ENCODE results near the gene E2F1. TPM values are rescaled to one million over a fixed set of nuclear protein-coding genes. Genes with fewer than 3 reads are reported as not detected.

Gene E2F1
- total and polyA plus RNA-seq, 2 of the 4 experiments (the other 2 are of a cell fraction), result 10.9 to 14.0 TPM

GRCh38 chr20:33724439-33725094 lies 38.4 kb upstream of the E2F1 start:
- in situ Hi-C loops (cut with MboI; ENCODE audit: low sequenced_read_pairs) (no loop called here), dilution Hi-C loops (cut with HindIII; ENCODE audit: low sequenced_read_pairs, unreplicated experiment) (no loop called here), intact Hi-C loops (cut with micrococcal nuclease) (no loop called here)
- no peak overlapping the region for H3K4me3 ChIP-seq (ENCODE audit: insufficient read depth, low read depth, low read length)
- no peak overlapping the region for H2AFZ ChIP-seq (replicated peaks; ENCODE audit: low read length, poor library complexity)
- TF ChIP-seq MAZ (IDR thresholded peaks at IDR 0.05; ENCODE audit: borderline replicate concordance, low read depth, low read length), result no peak
- no peak for TF ChIP-seq CTCF (conservative IDR thresholded peaks at IDR 0.05; ENCODE audit: low read depth, low read length)
- no peak for TF ChIP-seq POLR2A (IDR thresholded peaks at IDR 0.05; ENCODE audit: low read depth, low read length)
- no peak for TF ChIP-seq SMC3 (IDR thresholded peaks at IDR 0.05; ENCODE audit: low read depth, low read length)
- TF ChIP-seq CHD1 (IDR thresholded peaks at IDR 0.05; ENCODE audit: low read depth, low read length), result no peak
- TF ChIP-seq MXI1 (IDR thresholded peaks at IDR 0.05; ENCODE audit: borderline replicate concordance, low read depth, low read length), result no peak
- no peak for TF ChIP-seq ELK1 (IDR thresholded peaks at IDR 0.05; ENCODE audit: borderline replicate concordance, low read depth, low read length)
- no CpG with 5 or more reads among the region's 14 CpGs for WGBS, 2 experiments (ENCODE audit: extremely low coverage in 2 of 2, insufficient read length in 1 of 2)
- no peak overlapping the region for H3K9ac ChIP-seq (ENCODE audit: low read depth, low read length)
- H3K23ac ChIP-seq (ENCODE audit: low read depth, low read length), result no peak overlapping the region
- no peak overlapping the region for H3K4ac ChIP-seq (ENCODE audit: low read depth, low read length)
- H3K36me3 ChIP-seq (ENCODE audit: control insufficient read depth, insufficient read depth, low read length), result no peaks in the 10 kb centered on the region
- no peak overlapping the region for H2BK20ac ChIP-seq (ENCODE audit: low read depth, low read length)
- H3K56ac ChIP-seq (ENCODE audit: extremely low read depth, insufficient read depth, low read length), result no peak overlapping the region
- H4K5ac ChIP-seq (ENCODE audit: low read depth, low read length), result no peak overlapping the region
- no peak overlapping the region for H2BK15ac ChIP-seq (ENCODE audit: low read depth, low read length)
- no peak overlapping the region for H3K14ac ChIP-seq (replicated peaks; ENCODE audit: low read depth, low read length)
- H3K4me2 ChIP-seq (ENCODE audit: low read depth, low read length), result no peak overlapping the region
- H3K79me1 ChIP-seq (ENCODE audit: low read depth in 1 of 2, low read length in 2 of 2), result peaks cover 0 to 9% of the 10 kb centered on the region in 2 experiments; a peak in 2 of 4 replicates
- no peak overlapping the region for H2BK5ac ChIP-seq (ENCODE audit: low read depth, low read length, poor library complexity, severe bottlenecking)
- no peak overlapping the region for H2AK5ac ChIP-seq (ENCODE audit: low read depth, low read length)
- no peak overlapping the region for H2AK9ac ChIP-seq (replicated peaks; ENCODE audit: low read depth, low read length, poor library complexity)
- H3K18ac ChIP-seq (ENCODE audit: low read depth, low read length), result no peak overlapping the region
- DNase-seq (no peak), ATAC-seq (ENCODE audit: low read depth) (no peak)
- H2BK120ac ChIP-seq (ENCODE audit: low read depth, low read length), result no peak overlapping the region
- POLR2A ChIA-PET (ENCODE audit: unreplicated experiment), result no interaction called here
- CTCF ChIA-PET, result interaction anchor here (0.7 kb wide), 1 partner anchor 22 kb away, joined by 3 read pairs; no protein-coding TSS in a partner anchor
- no peak overlapping the region for H3K27ac ChIP-seq (ENCODE audit: insufficient read depth, low read length)
- no peaks in the 10 kb centered on the region for H4K20me1 ChIP-seq (ENCODE audit: insufficient read depth, low read length)
- no peak overlapping the region for H4K8ac ChIP-seq (ENCODE audit: low read depth in 2 of 2, low read length in 2 of 2)
- peaks cover 7% of the 10 kb centered on the region for H3K9me1 ChIP-seq (ENCODE audit: insufficient read depth, low read length)
- H3K27me3 ChIP-seq (ENCODE audit: control insufficient read depth, insufficient read depth, low read length), result no peaks in the 10 kb centered on the region; the same call in 1 of the 2 replicates
- no peak overlapping the region for H4K91ac ChIP-seq (ENCODE audit: insufficient read depth, low read depth, low read length)
- BruUV-seq (replicated peaks), result no TSS peak
- H3K9me3 ChIP-seq (ENCODE audit: control insufficient read depth, insufficient read depth, low read length), result no peaks in the 10 kb centered on the region
- peaks cover under 1% of the 10 kb centered on the region for H3K4me1 ChIP-seq (ENCODE audit: control insufficient read depth, insufficient read depth, low read length)
